ENCODE data around the gene SAC3D1.

The SAC3D1 gene

DNA sequence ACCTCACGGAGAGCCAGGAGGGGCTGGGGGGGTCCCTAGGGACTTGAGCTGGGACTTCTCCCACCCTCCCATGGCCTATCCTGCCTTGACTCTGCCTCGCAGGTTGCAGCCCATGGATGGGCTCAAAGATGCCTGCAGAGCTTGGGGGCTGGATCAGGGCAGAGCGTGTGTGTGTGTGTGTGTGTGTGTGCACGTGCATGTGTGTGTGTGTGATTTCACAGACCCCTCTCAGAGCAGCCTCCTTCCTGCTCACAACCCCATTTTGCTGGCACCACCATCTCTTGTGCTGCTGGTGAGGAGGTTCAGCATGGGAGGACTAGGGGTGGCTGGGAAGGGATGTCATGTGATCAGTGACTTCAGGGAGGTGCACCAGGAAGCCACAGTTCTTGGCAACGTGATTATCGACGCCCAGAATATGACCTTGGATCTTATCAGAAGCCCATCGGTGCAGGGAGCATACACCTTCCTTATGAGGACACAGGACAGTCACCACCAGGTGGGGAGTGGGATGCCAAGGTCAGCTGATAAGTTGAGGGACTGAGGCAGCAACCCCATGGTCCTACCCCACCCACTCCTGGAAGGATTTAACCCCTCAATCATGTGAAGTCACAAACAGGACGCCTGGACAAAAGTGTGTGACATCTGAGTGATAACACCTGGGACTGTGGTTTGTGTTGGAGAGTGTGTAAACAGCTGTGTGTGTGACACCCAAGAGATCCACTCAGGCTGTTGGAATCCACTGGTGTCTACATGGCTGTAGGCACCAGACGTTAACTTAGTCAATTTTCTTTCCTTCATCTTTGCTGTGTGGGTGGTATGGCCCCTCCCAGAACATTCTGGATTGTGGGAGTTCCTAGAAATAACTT is 19.2 kb downstream of the SAC3D1 start:
- no peak for DNase-seq (ENCODE audit: low read depth)

DNA sequence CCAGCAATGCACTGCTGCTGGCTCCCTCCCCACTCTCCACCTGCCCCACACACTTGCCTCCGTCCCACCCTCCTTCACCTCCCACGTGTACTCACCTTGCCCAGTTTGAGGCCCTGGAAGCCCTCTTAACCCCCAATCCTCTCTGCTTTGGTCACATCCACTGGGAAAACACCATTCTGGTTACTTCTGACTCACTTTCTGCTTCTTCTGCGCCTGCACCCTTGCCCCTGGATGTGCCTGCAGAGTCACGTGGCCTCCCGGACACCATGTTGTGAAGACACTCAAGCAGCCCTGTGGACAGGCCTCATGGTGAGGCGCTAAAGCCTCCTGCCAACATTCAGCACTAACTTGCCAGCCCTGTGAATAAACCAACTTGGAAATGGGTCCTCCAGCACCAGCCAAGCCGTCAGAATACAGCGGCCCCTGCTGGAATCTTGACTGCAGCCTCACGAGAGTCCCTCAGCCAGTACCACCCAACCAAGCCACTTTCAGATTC is 20.0 kb downstream of the SAC3D1 start:
- DNase-seq (ENCODE audit: low read depth): no peak

GRCh38 chr11:65063532-65063931 is 22.5 kb downstream of the SAC3D1 start:
- DNase-seq (ENCODE audit: low read depth): no peak

DNA sequence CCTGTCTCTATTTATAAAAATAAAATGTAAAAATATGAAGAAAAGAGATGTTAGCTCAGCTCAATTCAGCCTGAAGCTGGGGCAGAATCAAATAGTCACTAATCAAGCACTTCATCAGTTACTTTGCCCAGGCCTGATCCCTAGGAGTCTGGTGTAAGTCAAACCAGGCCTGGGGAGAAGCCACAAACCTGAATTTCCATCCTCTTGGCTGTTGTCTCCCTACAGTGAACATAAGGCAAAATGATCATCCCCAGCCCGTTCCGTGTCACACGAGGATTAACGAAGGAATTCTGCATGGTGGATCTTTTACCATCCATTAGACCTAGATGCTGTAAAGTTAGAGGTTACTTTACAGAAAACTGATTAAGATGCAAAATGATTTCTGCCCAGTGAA is 23.8 kb downstream of the SAC3D1 start:
- DNase-seq (ENCODE audit: low read depth): no peak

- DNase-seq (ENCODE audit: low read depth): no peak
These were observed 24.8 kb downstream of the SAC3D1 start for GRCh38 chr11:65065851-65066250.

DNA sequence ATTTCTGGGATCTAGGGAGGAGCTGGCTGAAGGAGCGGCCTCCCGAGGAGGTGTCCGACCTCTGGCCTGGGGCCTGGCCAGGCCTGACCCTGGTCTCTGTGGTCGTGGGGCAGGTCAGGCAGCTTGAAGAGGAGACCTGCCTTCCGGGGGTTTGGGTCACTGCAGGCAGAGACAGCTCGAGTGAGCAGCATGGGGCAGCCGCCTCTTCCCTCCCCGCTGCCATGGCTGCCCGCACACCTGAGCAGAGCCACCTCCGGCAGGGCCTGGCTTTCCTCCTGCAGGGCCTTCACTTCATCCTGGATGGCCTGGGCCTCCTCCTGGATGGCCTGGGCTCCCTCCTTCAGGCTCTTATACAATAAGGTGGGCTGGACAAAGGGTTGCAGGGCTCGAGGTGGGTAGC is 25.3 kb downstream of the SAC3D1 start:
- DNase-seq (ENCODE audit: low read depth): no peak

- no peak for DNase-seq (ENCODE audit: low read depth)
These were observed 25.8 kb downstream of the SAC3D1 start for GRCh38 chr11:65066805-65067291.

DNA sequence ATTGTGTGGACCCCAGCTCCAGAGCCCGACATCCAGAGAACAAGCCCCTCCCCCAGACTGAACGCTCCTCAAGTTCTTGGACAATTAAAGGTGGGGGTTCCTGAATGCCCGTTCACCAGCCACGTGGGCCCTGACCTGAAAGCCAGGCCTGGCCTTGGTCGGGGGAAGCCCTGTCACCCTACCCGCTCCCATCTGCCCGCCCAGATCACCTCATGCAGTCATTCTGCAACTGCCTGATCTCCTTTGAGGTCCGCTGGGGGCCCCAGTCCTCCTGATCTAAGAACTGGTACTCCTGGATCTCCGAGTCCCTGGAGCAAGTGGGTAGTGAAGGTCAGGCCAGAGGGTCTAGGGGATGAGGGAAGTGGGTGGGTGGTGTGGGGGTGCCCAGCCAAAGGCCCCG is 26.4 kb downstream of the SAC3D1 start:
- no peak for DNase-seq (ENCODE audit: low read depth)

- DNase-seq (ENCODE audit: low read depth): no peak
These were observed 28.2 kb downstream of the SAC3D1 start for GRCh38 chr11:65069217-65069616.

GRCh38 chr11:65071907-65072630 is 31.1 kb downstream of the SAC3D1 start:
- no peak for DNase-seq (ENCODE audit: low read depth)

- no peak for DNase-seq (ENCODE audit: low read depth)
These were observed 31.6 kb downstream of the SAC3D1 start for GRCh38 chr11:65072631-65072966.

- no peak for DNase-seq (ENCODE audit: low read depth)
These were observed 36.4 kb downstream of the SAC3D1 start for GRCh38 chr11:65077451-65077850.

DNA sequence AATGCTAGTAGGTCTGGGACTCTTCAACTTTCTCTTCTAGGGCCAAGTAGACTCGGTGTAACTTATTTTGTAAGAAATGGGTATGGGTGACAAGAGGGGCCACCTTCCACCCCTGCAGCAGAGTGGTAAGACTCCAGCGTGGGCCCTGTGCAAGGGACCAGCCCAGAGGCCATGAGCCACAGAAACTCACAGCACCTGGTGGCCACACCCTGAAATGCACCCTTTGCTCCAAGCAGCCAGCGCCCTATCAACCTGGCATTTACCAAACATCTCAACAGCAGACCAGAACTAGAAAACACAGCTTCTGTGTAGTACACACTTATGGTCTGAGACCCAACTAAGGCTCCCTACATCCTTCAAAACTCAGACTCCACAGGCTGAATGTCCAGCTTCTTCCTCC is 37.1 kb downstream of the SAC3D1 start:
- DNase-seq (ENCODE audit: low read depth): no peak

- no peak for DNase-seq (ENCODE audit: low read depth)
These were observed 37.9 kb downstream of the SAC3D1 start for GRCh38 chr11:65078786-65079342.

GRCh38 chr11:65083134-65083833 is 42.3 kb downstream of the SAC3D1 start:
- no peak for DNase-seq (ENCODE audit: low read depth)

GRCh38 chr11:65083834-65084597 is 43.0 kb downstream of the SAC3D1 start, which contains the start of the genes CDCA5 and ZFPL1:
CDCA5 (minus strand) TSS chr11:65084040; CDS start chr11:65083978, 62 bp downstream.
ZFPL1 (plus strand) TSS chr11:65084222; CDS start chr11:65084699, 477 bp downstream.
- peak; percentile 87 for DNase-seq (ENCODE audit: low read depth)

GRCh38 chr11:65084598-65085375 is 43.8 kb downstream of the SAC3D1 start:
- DNase-seq (ENCODE audit: low read depth): no peak

DNA sequence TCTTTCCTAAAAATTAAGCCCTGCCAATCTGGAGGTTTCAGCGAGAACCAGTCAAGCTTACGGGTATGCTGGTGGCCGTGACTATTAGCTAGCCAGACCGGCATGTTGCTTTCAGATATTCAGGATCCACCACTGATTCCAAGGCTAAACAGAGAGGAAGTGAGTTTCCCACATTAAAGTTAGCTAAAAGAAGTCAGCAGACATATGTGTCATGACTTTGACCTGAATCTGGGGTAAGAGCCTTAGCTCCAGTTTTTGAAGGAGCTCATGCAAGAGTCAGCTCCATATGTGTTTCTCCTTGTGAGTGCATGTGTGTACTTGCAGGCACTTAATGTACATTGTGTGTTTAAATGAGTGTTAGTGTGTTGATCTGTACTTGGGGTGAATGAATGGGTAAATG is 44.4 kb downstream of the SAC3D1 start:
- DNase-seq (ENCODE audit: low read depth): no peak

- no peak for DNase-seq (ENCODE audit: low read depth)
These were observed 45.8 kb downstream of the SAC3D1 start for GRCh38 chr11:65086809-65087208.

DNA sequence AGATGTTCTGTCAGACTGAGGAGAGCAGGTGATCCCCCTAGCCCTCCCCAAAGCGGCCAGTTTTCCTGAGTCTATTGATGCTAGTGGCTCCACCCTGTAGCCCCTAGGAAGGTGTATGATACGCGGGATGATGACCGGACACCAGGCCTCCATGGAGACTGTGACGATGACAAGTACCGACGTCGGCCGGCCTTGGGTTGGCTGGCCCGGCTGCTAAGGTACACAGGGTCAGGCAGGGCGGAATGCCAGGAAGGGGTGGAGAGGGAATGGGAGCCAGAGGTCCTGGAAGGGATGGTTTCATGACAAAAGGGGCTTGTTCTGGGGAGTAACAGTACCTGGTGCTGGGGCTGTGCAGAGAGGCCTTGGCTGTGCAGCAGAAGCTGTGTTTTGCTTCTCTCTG is 46.2 kb downstream of the SAC3D1 start:
- no peak for DNase-seq (ENCODE audit: low read depth)
